HUES6 (cell line): ENCODE measurements around the gene SGSH.

Experiments used
- H3K27ac ChIP-seq: 2 replicates; pipeline ENCODE4 v1.7.0; 2013; ENCODE audit warnings: low read depth, mild to moderate bottlenecking, low read length, inconsistent platforms
- H3K27me3 ChIP-seq: 2 replicates; pipeline ENCODE4 v1.6.1; 2013; ENCODE audit warnings: low read length; ENCODE audit not compliant: control insufficient read depth, insufficient read depth
- H3K36me3 ChIP-seq: 2 replicates; pipeline ENCODE4 v1.6.1; 2013; ENCODE audit warnings: low read length; ENCODE audit not compliant: control insufficient read depth, insufficient read depth
- H3K4me1 ChIP-seq: 2 replicates; pipeline ENCODE4 v1.6.1; 2013; ENCODE audit warnings: low read length; ENCODE audit not compliant: control insufficient read depth, insufficient read depth
- H3K4me3 ChIP-seq: 2 replicates; pipeline ENCODE4 v1.5.1; 2013; ENCODE audit warnings: low read depth, low read length
- H3K9ac ChIP-seq: one replicate; pipeline ENCODE4 v1.6.1; 2013; ENCODE audit warnings: mild to moderate bottlenecking, low read length
- H3K9me3 ChIP-seq: 2 replicates; pipeline ENCODE4 v1.6.1; 2013; ENCODE audit warnings: low read depth, low read length; ENCODE audit not compliant: control insufficient read depth, insufficient read depth

SGSH gene

DNA sequence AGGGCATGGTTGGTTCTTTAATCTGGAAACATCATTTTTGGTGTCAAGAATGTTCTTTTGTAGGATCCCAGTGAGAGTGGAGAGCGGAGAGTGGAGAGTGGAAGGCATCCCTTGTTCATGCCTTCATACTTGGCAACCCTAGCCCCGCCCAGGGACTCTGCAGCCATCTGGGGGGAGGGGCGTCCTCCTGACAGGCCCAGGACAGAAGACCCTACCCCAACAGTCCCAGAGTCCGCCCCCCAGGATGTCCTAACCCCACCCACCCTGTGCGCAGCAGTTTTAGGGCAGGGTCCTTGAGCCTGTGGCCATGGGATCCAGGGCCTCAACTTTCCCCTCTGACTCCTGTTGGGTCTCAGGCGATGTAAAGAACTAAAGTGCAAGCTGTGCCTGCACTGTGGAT lies 4.5 kb upstream of the SGSH start:
- Histone ChIP-seq H3K4me1 (peaks cover 21% of the 10 kb centered on the region), H3K36me3 (peaks cover 4% of the 10 kb centered on the region), H3K9me3 (no peaks in the 10 kb centered on the region), H3K9ac (no peak overlapping the region), H3K27me3 (no peaks in the 10 kb centered on the region), H3K4me3 (no peak overlapping the region), H3K27ac (peak overlapping the region; percentile 9; the same call in 1 of the 2 replicates)

DNA sequence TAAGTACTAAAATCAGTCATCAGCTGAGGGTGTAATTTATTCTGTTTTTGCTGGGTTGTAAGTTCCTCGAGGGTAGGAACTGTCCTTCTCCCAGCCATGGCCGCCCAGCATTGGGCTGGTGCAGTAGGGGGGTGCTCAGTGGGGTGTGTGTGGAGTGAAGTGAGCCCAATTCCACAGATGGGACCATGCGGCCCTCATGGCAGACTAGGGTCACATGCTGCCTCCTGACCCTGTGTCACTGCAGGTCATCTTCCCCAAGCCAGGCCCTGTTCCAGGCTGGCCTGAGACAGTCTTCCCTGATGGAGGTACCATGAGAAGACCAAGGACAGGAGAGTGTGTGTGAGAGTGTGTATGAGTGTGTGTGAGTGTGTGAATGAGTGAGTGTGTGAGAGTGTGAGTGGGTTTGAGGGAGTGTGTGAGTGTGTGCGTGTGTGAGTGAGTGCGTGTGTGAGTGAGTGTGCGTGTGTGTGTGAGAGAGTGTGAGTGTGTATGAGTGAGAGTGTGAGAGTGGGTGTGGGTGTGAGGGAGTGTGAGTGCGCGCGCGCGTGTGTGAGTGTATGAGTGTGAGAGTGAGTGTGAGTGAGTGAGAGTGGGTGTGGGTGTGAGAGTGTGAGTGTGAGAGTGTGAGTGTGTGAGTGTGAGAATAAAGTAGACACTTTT lies 3.8 kb upstream of the SGSH start:
- Histone ChIP-seq H3K27me3 (no peaks in the 10 kb centered on the region), H3K4me1 (peaks cover 27% of the 10 kb centered on the region), H3K36me3 (peaks cover 4% of the 10 kb centered on the region), H3K9ac (no peak overlapping the region), H3K4me3 (no peak overlapping the region), H3K9me3 (no peaks in the 10 kb centered on the region), H3K27ac (no peak overlapping the region)

DNA sequence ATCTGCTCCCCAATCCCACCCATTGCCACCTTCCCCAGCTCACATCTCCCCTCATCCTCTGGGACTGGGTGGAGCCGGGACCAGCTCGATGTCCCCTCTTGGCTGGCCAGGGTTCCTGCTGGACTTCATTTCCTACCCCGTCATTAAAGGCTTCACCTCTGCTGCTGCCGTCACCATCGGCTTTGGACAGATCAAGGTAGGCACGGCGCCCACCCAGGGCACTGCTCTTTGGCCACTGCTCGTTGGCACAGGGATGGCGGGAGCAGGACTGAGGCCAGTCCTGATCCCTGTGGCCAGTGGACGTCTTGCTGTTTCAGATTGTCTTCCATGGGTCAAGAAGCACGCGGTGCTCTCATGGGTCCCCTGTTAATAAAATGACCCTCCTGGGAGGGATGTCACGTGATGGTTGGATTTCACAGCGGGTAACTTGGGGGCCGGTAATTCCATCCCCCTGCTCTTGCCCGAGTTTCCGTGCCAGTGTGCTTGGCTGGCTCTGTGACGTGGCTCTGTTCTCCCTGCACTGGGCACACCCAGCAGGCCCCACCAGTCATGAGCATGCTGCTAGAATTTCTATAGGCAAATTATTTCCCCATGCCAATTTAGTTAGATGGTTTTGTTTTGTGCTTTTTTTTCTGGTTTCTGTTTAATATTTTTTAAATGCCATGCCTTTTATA lies 3.1 kb upstream of the SGSH start:
- Histone ChIP-seq H3K9me3 (no peaks in the 10 kb centered on the region), H3K27ac (no peak overlapping the region), H3K9ac (no peak overlapping the region), H3K36me3 (peaks cover 4% of the 10 kb centered on the region), H3K4me3 (no peak overlapping the region), H3K4me1 (peaks cover 27% of the 10 kb centered on the region), H3K27me3 (no peaks in the 10 kb centered on the region)

DNA sequence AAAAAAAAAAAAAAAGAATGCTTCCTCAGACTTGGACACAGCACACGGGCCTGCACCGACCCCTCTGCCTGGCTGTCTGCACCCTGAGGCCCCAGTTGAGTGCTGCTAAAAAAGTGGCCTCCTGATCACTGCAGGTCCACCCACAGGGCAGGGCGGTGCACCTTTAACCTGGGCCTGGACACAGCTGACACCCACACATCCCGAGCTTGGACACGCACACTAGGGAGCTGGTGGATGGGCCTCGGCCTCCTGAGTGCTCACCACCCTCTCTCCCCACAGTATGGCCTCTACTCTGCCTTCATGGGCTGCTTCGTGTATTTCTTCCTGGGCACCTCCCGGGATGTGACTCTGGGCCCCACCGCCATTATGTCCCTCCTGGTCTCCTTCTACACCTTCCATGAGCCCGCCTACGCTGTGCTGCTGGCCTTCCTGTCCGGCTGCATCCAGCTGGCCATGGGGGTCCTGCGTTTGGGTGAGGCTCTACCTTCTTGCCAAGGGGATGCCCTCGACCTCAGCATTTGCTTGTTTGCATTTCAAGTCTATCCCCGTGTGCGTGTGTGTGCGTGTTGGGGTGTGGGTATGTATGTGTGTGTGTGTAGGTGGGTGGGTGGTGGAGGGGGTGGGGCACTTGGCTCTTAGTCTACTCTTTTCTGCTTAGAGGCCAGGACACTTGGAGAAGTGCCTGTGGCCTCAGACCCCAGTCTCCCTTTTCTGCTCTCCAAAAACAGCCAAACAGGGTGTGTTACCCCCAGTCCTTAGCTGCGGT lies 2.4 kb upstream of the SGSH start:
- H3K27ac ChIP-seq = no peak overlapping the region
- no peaks in the 10 kb centered on the region for H3K9me3 ChIP-seq
- no peaks in the 10 kb centered on the region for H3K27me3 ChIP-seq
- no peak overlapping the region for H3K4me3 ChIP-seq
- H3K36me3 ChIP-seq = peaks cover 4% of the 10 kb centered on the region
- H3K4me1 ChIP-seq = peaks cover 27% of the 10 kb centered on the region
- H3K9ac ChIP-seq = no peak overlapping the region

DNA sequence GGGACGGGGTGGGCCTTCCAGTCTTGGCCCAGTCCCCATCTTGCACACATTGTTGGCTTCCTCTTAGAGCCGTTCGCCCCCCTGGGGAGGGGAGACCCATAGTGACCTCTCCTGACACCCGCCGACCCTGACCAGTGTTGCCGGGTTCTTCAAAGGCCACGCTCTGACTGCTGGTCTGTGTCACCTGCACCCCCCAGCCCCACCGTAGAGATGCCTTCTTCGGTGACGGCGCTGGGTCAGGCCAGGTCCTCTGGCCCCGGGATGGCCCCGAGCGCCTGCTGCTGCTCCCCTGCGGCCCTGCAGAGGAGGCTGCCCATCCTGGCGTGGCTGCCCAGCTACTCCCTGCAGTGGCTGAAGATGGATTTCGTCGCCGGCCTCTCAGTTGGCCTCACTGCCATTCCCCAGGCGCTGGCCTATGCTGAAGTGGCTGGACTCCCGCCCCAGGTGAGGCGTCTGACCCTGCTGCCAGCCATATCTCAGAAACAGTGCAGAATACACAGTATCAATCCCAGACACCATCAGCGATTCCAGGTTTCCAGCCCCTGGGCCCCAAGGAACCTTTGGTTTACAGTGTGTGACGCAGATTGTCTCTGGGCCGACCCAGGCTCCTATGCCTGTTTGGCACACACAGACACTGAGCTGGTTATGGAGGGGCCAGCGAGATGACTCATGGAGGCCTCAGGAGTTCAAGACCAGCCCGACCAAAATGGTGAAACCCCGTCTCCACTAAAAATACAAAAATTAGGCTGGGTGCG lies 1.4 kb upstream of the SGSH start:
- Histone ChIP-seq H3K4me3 (peak overlapping the region; percentile 91), H3K36me3 (peaks cover 11% of the 10 kb centered on the region), H3K27ac (no peak overlapping the region)

DNA sequence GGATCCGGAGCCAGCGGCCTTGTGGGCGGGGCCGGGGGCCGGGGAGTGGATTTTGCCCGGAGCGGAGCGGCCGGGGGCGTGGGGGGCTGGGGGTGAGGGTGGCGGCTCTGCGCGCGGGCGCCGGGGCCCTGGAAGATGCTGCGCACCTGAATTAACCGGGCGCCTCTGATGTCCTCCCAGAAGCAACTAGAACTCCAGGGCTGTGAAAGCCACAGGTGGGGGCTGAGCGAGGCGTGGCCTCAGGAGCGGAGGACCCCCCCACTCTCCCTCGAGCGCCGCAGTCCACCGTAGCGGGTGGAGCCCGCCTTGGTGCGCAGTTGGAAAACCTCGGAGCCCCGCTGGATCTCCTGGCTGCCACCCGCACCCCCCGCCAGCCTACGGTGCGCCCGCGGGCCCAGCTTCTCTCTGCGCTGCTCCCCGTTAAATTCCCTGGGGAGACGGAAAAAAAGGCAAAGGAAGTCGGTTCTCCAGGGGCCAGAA lies 643 bp upstream of the SGSH start:
- H3K27ac ChIP-seq = no peak overlapping the region; the same call in 1 of the 2 replicates
- H3K9ac ChIP-seq = peak overlapping the region; percentile 17

More for the DNA sequence above, 1.4 kb upstream of the SGSH start:
- no peaks in the 10 kb centered on the region for H3K27me3 ChIP-seq
- no peaks in the 10 kb centered on the region for H3K9me3 ChIP-seq
- peaks cover 27% of the 10 kb centered on the region for H3K4me1 ChIP-seq
- H3K9ac ChIP-seq = no peak overlapping the region

DNA sequence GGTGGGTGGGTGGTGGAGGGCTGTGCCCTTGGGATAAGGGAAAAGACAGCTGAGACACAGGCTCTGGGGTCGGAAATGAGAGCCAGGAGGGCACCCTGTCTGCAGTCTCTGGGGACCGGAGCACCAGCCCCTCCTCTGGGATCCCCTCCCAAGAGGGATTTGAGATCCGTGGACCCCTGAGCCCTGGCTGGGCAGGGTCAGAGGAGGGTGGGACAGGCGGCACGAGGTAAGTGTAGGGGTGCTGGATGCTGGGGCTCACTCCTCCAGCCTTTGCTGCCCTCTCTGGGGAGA lies 425 bp downstream of the SGSH start:
- H3K9me3 ChIP-seq = no peaks in the 10 kb centered on the region

More for the DNA sequence above, 643 bp upstream of the SGSH start:
- Histone ChIP-seq H3K36me3 (peaks cover 16% of the 10 kb centered on the region), H3K27me3 (no peaks in the 10 kb centered on the region), H3K4me3 (peak overlapping the region; percentile 91), H3K4me1 (peaks cover 27% of the 10 kb centered on the region), H3K9me3 (no peaks in the 10 kb centered on the region)

DNA sequence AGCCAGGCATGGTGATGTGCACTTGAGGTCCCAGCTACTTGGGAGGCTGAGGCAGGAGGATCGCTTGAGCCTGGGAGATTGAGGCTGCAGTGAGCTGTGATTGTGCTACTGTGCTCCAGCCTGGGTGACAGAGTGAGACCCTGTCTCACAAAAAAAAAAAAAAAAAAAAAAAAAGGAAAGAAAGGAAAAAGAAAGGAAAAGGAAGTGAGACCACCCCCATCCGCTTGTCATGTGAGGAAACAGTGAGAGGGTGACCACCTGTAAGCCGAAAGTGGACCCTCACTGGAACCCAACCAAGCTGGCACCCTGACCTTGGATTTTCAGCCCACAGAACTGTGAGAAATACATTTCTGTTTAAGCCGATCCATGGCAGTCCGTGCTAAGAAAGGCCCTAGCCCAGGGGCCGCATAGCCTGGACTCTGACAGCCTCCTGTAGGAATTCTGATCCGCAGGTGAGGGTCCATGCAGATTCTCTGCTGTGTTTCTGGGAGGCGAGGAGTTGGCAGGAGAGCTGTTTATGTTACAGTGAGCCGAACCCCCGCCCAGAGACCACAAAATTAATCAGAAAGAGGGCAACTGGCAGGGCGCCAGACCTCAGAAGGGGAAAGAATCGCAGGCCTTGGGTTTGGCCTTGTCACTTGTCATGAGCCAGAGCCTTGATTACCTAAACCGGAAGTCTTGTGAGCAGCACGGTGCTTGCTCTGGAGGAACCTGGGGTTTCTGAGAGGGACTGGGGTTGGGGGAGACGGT lies 945 bp downstream of the SGSH start:
- Histone ChIP-seq H3K27me3 (no peaks in the 10 kb centered on the region), H3K4me1 (peaks cover 12% of the 10 kb centered on the region; the same call in 1 of the 2 replicates), H3K4me3 (peak overlapping the region; percentile 91), H3K27ac (no peak overlapping the region; the same call in 1 of the 2 replicates), H3K36me3 (peaks cover 19% of the 10 kb centered on the region), H3K9me3 (no peaks in the 10 kb centered on the region), H3K9ac (peak overlapping the region; percentile 82)

More for the DNA sequence above, 425 bp downstream of the SGSH start:
- no peaks in the 10 kb centered on the region for H3K27me3 ChIP-seq
- H3K9ac ChIP-seq = peak overlapping the region; percentile 82
- peaks cover 17% of the 10 kb centered on the region; the same call in 1 of the 2 replicates for H3K4me1 ChIP-seq
- H3K36me3 ChIP-seq = peaks cover 16% of the 10 kb centered on the region
- H3K4me3 ChIP-seq = peak overlapping the region; percentile 91
- H3K27ac ChIP-seq = peak overlapping the region; percentile 55; the same call in 1 of the 2 replicates

DNA sequence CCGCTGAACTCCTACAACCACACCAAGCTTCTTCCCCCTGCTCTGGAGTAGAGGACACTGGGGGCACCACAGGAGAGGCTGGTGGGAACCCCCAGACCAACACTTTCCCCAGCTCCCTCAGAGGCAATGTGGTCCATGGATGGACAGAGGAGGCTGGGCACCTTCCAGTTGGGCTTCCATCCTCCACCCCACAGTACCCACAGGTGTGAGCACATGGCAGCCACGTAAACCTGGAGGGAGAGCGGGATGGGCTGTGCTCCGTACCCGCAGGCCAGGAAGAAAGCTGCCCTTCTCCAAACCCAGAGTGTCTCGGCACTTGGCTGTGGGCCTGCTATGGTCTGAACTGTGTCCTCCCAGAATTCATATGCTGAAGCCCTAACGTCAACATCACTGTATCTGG lies 1.7 kb downstream of the SGSH start:
- Histone ChIP-seq H3K36me3 (peaks cover 23% of the 10 kb centered on the region), H3K9ac (no peak overlapping the region), H3K4me1 (peaks cover 12% of the 10 kb centered on the region; the same call in 1 of the 2 replicates), H3K27me3 (no peaks in the 10 kb centered on the region), H3K27ac (no peak overlapping the region), H3K4me3 (no peak overlapping the region), H3K9me3 (no peaks in the 10 kb centered on the region)

DNA sequence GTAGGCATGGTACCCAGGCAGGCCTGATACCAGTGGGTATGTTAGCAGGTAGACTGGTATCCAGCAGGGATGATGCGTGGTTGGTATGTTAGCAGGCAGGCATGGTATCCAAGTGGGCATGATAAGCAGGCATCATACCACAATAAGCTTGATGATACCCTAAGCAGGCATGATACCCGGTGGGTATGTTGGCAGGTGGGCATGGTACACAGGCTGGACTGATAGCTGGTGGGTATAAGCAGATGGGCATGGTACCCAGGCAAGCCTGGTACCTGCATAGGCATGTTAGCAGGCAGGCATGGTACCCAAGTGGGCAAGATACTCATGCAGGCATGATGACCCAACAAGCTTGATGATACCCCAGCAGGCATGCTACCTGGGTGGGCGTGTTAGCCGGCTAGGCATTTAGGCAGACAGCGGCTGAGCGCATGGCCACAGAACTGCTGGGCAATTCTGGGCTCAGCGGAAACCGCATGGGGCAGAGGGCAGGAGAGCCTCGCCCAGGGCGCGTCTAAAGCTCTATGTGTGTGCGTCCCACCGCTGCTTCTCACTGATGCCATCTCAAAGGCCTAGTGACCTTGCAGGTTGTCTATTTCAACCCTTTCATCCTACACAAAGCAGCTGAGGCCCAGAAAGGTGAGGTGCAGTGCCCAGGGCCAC lies 2.3 kb downstream of the SGSH start:
- H3K9me3 ChIP-seq = no peaks in the 10 kb centered on the region
- H3K4me1 ChIP-seq = peaks cover 12% of the 10 kb centered on the region; the same call in 1 of the 2 replicates
- no peak overlapping the region for H3K9ac ChIP-seq
- no peak overlapping the region for H3K27ac ChIP-seq
- no peaks in the 10 kb centered on the region for H3K27me3 ChIP-seq
- no peak overlapping the region for H3K4me3 ChIP-seq
- peaks cover 25% of the 10 kb centered on the region for H3K36me3 ChIP-seq
